Measurements from ENCODE around the gene LRRC27.
A peak's percentile ranks its signal among the peaks of the same experiment; 100 is the strongest.
"Not testable (repeated sequence)": the region's sequence is repeated elsewhere in the genome, so short reads cannot be mapped to it uniquely, and the experiment has no call there.

The LRRC27 gene

DNA sequence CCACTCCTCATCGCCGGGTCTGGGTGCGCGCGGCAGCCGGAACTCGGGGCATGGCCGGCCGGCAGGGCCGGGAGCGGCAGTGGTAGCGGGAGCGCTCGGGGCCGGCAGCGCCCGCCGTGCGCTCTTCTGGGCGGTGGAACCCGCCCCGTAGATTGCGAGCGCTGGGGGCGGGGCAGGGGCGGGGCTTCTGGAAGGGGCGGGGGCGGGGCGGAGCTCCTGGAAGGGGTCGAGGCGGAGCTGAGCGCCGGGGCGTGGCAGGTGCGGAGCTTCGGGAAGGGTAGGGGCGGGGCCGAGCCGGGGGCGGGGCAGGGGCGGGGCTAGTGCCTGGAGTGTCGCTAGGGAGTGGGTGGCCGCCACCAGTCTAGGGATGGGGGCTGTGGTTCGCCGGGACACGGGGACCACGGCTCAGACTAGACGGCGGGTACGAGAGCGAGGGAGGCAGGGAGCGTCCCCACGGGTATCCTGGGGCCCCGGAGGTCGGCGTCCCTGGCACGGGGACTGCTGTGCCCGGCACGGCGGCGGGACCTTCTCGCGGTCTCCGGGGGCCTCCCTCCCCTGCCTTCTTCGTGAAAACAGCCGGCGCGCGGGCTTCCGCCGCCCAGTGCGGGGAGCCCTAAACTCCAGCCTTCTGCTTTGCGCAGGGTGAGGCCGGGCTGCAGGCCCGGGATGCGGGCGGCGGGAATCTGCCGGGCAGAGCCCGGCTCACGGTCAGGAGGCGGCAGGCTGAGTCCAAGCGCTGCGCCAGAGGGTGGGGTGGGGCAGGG lies 24.0 kb upstream of the LRRC27 start, which contains the start of gene STK32C:
STK32C (minus strand) TSS at position 128 of the 764 bp plus-strand sequence; CDS start at position 11, 117 bp downstream.
- H3K27ac Mint-ChIP-seq = peak within 1 kb of the TSS; percentile 61
- H3K36me3 Mint-ChIP-seq (ENCODE audit: low read depth) = no peaks in the 10 kb centered on the region
- no peaks in the 10 kb centered on the region for H3K9me3 Mint-ChIP-seq
- peaks cover 19% of the 10 kb centered on the region for H3K4me1 Mint-ChIP-seq (ENCODE audit: low read depth)
- H3K27me3 Mint-ChIP-seq = peaks cover 9% of the 10 kb centered on the region
- H3K4me3 Mint-ChIP-seq = peak within 1 kb of the TSS; percentile 91

DNA sequence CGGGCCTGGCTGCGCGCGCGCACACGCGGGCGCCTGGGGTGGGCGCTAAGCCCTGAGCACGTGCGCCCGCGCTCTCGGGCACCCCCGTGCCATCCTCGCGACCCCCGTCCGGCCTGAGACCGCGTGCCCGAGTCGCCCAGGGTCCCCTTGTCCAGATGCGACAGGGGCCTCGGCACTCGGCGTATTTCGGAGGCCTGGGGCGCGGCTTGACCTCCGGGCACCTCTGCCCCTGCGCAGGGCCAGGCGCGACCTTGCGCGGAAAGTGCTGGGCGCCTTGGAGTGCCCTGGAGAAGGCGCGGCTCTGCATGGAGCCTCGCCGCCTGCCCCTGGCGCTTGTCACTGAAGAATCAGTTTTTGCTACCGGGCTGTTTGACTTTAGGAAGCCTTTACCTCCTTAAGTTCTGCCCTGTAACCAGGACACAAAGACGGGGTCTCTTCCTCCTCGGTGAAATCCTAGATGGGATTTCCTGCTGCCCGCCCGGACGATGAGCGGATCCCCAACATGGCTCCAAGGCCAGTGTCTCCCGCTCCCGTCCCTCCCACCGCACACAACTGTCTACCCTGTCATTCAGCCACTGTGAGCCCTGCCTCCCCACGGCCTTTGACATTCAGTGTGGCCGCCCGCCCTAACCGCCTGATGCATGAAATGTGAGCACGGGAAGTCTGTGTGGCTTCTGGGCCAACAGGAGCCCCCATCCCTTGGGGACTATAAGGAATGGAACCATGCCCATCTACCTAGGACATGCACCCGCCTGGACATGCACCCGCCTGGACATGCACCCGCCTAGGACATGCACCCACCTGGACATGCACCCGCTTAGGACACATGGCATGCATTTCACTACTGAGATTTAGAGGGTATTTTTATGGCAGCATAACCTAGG lies 23.2 kb upstream of the LRRC27 start:
- no peak overlapping the region for H3K27ac Mint-ChIP-seq
- H3K4me3 Mint-ChIP-seq = peak overlapping the region; percentile 68
- peaks cover 9% of the 10 kb centered on the region for H3K27me3 Mint-ChIP-seq
- no peaks in the 10 kb centered on the region for H3K36me3 Mint-ChIP-seq (ENCODE audit: low read depth)
- H3K9me3 Mint-ChIP-seq = no peaks in the 10 kb centered on the region
- H3K4me1 Mint-ChIP-seq (ENCODE audit: low read depth) = peaks cover 19% of the 10 kb centered on the region

DNA sequence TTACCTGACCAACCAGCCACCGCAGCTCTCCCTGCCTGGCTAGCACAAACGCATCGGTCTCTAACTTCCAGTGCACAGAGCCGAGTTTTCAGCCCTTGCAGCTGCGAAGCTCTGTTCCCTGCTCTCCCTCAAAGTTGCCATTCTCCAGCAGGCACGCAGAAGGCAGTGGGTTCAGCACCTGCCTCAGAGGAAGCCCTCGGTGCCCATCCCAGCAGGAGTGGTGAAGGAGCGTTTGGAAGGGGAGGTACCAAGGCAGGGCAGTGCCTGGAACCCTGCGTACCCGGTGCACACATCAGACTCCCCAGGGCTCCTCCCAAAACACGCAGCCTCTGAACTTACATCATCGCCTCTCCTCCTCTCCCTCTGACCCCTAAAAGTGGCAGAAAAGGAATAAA lies 22.5 kb upstream of the LRRC27 start:
- Mint-ChIP-seq H3K36me3 (ENCODE audit: low read depth) (no peaks in the 10 kb centered on the region), H3K4me3 (peak overlapping the region; percentile 68), H3K9me3 (peaks cover 3% of the 10 kb centered on the region), H3K27me3 (peaks cover 9% of the 10 kb centered on the region), H3K27ac (no peak overlapping the region), H3K4me1 (ENCODE audit: low read depth) (peaks cover 19% of the 10 kb centered on the region)

DNA sequence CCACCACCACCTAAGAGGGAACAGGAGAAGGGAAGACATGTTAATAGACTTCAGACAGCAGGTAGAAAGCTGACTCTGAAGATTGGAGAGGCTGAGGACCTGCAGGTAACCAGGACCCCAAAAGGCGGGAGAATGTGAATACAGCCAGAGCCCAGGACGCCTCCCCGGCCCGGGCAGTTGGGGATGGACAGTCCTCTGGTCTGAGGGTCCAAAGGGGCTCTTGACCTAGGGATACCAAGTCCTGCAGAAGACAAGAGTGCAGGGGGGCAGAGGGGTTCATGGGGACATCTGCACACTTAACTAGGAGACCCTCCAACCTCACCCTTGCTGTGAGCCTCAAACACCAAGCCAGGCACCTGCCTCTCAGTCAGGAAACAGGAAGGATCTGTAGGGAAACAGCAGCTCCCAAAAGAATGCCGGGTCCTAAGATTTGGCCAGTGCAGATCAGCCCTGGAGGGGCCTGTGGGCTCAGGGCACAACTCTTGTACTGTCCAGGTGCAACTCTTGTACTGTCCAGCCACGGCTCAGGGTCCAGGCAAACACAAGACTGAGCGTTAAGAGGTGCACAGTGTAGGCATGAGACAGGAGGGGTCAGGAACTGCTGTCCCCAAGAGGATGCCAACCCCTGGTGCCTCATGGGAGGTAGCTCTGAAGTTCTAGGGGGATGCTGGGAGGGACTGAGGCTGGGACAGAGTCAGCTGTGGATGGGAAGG lies 22.0 kb upstream of the LRRC27 start:
- Mint-ChIP-seq H3K36me3 (ENCODE audit: low read depth) (no peaks in the 10 kb centered on the region), H3K4me3 (no peak overlapping the region), H3K27me3 (peaks cover 9% of the 10 kb centered on the region), H3K27ac (no peak overlapping the region), H3K9me3 (peaks cover 3% of the 10 kb centered on the region), H3K4me1 (ENCODE audit: low read depth) (peaks cover 19% of the 10 kb centered on the region)

DNA sequence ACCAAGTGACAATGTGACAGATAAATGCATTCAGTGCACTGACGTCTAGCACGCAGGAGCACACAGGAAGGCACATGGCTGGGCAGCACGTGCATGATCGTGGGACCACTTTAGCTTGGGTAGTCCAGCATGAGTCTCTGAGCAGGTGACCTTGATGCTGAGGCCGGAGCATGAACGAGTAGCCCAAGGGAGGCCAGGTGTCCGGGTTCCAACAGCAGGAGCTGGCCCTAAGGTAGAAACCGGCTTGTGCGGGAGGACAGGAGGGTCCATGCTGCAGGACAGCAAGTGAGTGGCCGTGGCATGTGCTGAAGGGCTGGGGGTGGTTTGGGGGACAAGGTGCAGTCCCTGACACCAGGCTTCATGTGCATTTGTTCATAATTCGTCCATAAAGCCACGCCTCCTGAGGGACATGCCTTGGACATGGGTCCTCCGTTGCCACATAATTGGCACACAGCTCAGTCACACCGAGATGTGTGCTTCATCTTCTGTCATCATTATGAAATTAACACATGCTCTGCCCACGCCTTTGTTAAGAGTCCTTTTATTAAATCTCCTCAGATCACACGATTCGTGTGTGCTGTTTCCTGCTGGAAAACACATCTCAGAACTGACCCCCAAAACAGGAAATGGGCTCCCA lies 21.2 kb upstream of the LRRC27 start:
- Mint-ChIP-seq H3K4me3 (no peak overlapping the region), H3K27ac (no peak overlapping the region), H3K27me3 (peaks cover 9% of the 10 kb centered on the region), H3K36me3 (ENCODE audit: low read depth) (no peaks in the 10 kb centered on the region), H3K4me1 (ENCODE audit: low read depth) (peaks cover 19% of the 10 kb centered on the region), H3K9me3 (peaks cover 3% of the 10 kb centered on the region)

DNA sequence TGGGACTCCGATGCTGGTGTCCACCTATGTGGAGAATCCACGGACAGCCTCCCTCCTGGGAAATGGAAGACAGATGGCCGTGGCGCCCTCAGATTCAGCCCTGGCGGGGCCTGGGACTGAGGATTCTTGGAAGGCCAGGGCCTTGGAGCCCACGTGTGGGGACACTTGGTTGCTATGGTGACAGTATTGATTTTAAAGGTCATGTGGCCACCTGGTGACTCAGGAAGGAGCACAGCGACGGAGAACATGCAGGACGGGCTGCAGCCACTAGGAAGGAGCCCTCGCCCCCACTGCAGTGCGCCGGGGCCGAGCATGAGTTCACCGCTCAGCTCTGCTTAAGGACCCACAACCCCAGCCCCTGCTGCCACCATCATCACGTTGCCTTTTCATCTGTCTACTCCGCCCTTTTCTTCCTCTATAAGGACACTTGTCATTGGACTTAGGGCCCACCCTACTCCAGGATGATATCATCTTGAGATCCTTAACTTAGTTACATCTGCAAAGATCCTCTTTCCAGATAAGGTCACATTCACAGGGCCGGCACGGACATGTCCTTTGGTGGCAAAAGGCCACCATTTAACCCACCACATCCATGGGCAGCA lies 20.6 kb upstream of the LRRC27 start:
- H3K9me3 Mint-ChIP-seq = peaks cover 3% of the 10 kb centered on the region
- H3K4me3 Mint-ChIP-seq = no peak overlapping the region
- peaks cover 6% of the 10 kb centered on the region for H3K27me3 Mint-ChIP-seq
- no peak overlapping the region for H3K27ac Mint-ChIP-seq
- peaks cover 18% of the 10 kb centered on the region for H3K4me1 Mint-ChIP-seq (ENCODE audit: low read depth)
- no peaks in the 10 kb centered on the region for H3K36me3 Mint-ChIP-seq (ENCODE audit: low read depth)

DNA sequence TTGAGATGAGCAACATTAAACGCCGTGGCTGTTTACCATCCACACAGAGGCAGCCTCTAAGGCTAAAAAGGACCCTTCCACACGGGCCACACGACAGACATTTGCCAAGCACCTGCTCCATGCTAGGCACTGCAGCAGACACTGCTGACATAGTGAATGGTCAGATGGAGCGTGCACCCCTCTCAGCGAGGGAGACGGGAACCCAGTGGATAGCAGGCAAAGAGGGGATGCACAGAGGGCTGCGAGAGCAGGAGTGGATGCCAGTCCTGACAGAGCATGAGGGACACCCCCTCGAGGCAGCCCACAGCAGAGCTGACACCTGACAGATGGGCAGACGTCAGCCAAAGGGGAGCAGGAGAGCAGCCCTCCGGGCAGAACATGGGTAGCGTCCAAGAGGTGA lies 18.7 kb upstream of the LRRC27 start:
- Mint-ChIP-seq H3K9me3 (peaks cover 3% of the 10 kb centered on the region), H3K27me3 (peaks cover 4% of the 10 kb centered on the region), H3K27ac (no peak overlapping the region), H3K36me3 (ENCODE audit: low read depth) (no peaks in the 10 kb centered on the region), H3K4me1 (ENCODE audit: low read depth) (peaks cover 12% of the 10 kb centered on the region), H3K4me3 (no peak overlapping the region)

DNA sequence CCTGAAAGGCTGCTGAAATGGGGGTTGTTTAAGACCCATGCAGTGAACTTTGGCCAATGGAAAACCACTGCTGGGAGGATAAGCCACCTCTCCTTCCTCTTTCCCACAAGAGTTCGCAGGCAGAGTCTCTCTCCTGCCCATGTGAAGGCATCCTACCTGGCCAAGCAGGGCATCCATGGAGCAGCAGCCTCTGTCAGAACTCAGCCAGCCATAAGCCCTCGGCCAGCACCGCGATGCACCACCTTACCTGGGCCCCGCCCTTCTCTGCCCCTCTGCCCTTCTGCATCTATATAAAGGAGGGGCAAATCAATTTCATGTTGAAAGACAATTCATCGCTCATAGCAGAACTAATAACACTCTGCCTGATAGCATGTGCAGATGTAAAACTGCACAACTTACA lies 18.1 kb upstream of the LRRC27 start:
- no peaks in the 10 kb centered on the region for H3K36me3 Mint-ChIP-seq (ENCODE audit: low read depth)
- no peak overlapping the region for H3K4me3 Mint-ChIP-seq
- H3K27me3 Mint-ChIP-seq = peaks cover 4% of the 10 kb centered on the region
- no peak overlapping the region for H3K27ac Mint-ChIP-seq
- peaks cover 10% of the 10 kb centered on the region for H3K4me1 Mint-ChIP-seq (ENCODE audit: low read depth)
- H3K9me3 Mint-ChIP-seq = peaks cover 3% of the 10 kb centered on the region

DNA sequence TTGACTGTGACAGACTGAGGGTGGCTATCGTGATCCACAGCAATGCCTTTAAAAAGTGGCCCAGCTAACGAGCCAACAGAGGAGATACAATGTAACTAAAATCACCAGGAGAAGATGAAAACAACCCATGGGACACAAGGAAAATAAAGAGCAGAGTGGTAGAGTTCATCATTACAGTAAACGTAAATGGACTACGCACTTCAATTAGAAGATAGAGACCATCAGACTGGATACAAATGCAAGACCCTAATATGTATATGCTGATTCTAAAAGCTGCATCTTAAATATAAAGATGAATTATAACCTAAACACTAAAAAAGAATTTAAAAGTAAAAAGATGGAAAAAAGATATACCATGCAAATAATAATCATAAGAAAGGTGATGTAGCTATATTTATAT lies 17.7 kb upstream of the LRRC27 start:
- no peaks in the 10 kb centered on the region for H3K36me3 Mint-ChIP-seq (ENCODE audit: low read depth)
- H3K4me3 Mint-ChIP-seq = no peak overlapping the region
- H3K27ac Mint-ChIP-seq = no peak overlapping the region
- peaks cover 4% of the 10 kb centered on the region for H3K27me3 Mint-ChIP-seq
- H3K4me1 Mint-ChIP-seq (ENCODE audit: low read depth) = peaks cover 9% of the 10 kb centered on the region
- peaks cover 3% of the 10 kb centered on the region for H3K9me3 Mint-ChIP-seq

DNA sequence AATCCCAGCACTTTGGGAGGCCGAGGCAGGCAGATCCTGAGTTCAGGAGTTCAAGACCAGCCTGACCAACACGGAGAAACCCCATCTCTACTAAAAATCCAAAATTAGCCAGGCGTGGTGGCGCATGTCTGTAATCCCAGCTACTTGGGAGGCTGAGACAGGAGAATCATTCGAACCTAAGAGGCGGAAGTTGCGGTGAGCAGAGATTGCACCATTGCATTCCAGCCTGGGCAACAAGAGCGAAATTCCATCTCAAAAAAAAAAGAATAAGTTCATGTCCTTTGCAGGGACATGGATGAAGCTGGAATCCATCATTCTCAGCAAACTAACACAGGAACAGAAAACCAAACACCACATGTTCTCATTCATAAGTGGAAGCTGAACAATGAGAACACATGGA lies 17.1 kb upstream of the LRRC27 start:
- not testable (repeated sequence) for H3K9me3 Mint-ChIP-seq

DNA sequence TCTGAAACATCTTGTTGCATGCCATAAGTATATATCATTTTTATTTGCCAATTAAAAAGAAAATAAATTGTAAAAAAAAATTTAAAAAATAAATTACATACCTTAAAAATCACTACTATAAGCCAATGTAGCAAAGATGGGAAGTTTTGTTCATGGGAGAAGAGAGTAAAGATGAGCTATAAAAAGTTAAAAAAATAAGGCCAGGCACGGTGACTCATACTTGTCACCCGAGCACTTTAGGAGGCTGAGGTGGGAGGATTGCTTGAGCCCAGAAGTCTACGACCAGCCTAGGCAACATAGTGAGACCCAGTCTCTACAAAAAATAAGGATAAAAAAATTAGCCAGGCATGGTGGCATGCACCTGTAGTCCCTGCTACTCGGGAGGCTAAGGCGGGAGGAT lies 15.9 kb upstream of the LRRC27 start:
- Mint-ChIP-seq H3K4me3 (no peak overlapping the region), H3K27ac (no peak overlapping the region), H3K36me3 (ENCODE audit: low read depth) (no peaks in the 10 kb centered on the region), H3K4me1 (ENCODE audit: low read depth) (peaks cover 16% of the 10 kb centered on the region), H3K27me3 (no peaks in the 10 kb centered on the region), H3K9me3 (peaks cover 3% of the 10 kb centered on the region)

More for the DNA sequence above, 17.1 kb upstream of the LRRC27 start:
- not testable (repeated sequence) for H3K27me3 Mint-ChIP-seq; H3K4me3 Mint-ChIP-seq; H3K27ac Mint-ChIP-seq; H3K36me3 Mint-ChIP-seq (ENCODE audit: low read depth)
- H3K4me1 Mint-ChIP-seq (ENCODE audit: low read depth) = peaks cover 15% of the 10 kb centered on the region

DNA sequence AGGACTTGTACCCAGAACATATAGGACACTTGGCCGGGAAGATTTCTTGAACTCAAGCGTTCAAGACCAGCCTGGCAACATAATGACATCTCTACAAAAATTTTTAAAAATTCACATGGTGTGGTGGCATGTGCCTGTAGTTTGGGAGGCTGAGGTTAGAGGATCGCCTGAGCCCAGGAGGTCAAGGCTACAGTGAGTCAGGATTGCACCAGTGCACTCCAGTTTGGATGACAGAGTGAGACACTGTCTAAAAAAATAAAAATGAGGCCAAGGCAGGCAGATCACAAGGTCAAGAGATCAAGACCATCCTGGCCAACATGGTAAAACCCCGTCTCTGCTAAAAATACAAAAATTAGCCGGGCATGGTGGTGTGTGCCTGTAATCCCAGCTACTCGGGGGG lies 14.5 kb upstream of the LRRC27 start:
- not testable (repeated sequence) for H3K27me3 Mint-ChIP-seq; H3K27ac Mint-ChIP-seq; H3K4me3 Mint-ChIP-seq; H3K9me3 Mint-ChIP-seq; H3K36me3 Mint-ChIP-seq (ENCODE audit: low read depth)
- peaks cover 14% of the 10 kb centered on the region for H3K4me1 Mint-ChIP-seq (ENCODE audit: low read depth)

DNA sequence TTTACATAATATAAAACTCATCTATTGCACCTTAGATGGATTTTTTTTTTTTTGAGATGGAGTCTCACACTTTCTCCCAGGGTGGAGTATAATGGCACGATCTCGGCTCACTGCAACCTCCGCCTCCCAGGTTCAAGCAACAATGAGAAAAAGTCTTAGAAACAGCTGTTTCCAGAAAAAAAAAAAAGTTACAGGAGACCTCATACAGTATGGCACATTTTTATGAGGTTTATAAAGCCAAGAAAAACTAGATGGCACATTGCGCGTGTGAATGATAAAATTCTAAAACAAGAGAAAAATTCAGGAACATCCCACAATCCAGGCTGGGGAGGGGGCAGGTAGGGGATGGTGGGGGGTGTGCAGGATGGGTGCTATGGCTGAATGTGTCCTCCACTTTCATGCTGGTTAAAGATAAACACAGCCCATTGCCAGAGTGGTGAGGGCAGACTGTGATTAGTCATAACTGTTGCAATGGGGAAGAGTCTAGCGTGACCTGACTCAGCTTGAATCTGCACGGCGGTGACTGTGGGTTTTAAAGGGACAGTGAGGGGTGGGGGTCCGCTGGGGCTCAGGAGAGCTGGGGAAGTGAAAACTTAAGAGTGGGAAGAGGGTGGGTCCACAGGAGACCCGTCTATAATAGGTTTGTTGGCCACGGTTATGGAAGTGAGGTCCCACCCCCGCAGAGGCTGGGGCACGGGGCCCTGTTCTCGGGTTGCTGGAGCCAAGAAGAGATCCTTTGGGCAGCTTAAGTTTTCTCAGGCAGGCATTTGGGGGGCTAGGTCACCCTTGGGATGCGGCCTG lies 11.9 kb upstream of the LRRC27 start:
- Mint-ChIP-seq H3K27me3 (no peaks in the 10 kb centered on the region), H3K4me3 (no peak overlapping the region), H3K36me3 (ENCODE audit: low read depth) (peaks cover 10% of the 10 kb centered on the region), H3K9me3 (no peaks in the 10 kb centered on the region), H3K4me1 (ENCODE audit: low read depth) (peaks cover 21% of the 10 kb centered on the region), H3K27ac (no peak overlapping the region)

Data from stimulated activated naive CD8-positive, alpha-beta T cell treated with anti-CD3 and anti-CD28 coated beads, Interleukin-15, Interleukin-2, amounts not matched to agents 100 ng/mL and 50 ng/mL, for 24 hours (primary cell).